ENCODE data around the gene PTTG2.

Gene PTTG2

GRCh38 chr4:37990731-37991245 is 30.6 kb downstream of the PTTG2 start:
- TF ChIP-seq, protein P1, sequence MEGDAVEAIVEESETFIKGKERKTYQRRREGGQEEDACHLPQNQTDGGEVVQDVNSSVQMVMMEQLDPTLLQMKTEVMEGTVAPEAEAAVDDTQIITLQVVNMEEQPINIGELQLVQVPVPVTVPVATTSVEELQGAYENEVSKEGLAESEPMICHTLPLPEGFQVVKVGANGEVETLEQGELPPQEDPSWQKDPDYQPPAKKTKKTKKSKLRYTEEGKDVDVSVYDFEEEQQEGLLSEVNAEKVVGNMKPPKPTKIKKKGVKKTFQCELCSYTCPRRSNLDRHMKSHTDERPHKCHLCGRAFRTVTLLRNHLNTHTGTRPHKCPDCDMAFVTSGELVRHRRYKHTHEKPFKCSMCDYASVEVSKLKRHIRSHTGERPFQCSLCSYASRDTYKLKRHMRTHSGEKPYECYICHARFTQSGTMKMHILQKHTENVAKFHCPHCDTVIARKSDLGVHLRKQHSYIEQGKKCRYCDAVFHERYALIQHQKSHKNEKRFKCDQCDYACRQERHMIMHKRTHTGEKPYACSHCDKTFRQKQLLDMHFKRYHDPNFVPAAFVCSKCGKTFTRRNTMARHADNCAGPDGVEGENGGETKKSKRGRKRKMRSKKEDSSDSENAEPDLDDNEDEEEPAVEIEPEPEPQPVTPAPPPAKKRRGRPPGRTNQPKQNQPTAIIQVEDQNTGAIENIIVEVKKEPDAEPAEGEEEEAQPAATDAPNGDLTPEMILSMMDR (IDR thresholded peaks at IDR 0.05; ENCODE audit: control extremely low read depth, extremely low read depth, low read depth, missing control alignments): no peak
- ChIA-PET POLR2A (interaction anchor here (0.6 kb wide), 1 partner anchor 25 kb away, joined by 5 read pairs; no protein-coding TSS in a partner anchor), CTCF (interaction anchor here (0.9 kb wide), 1 partner anchor 46 kb away, joined by 3 read pairs; no protein-coding TSS in a partner anchor)
- no peak for DNase-seq (ENCODE audit: extremely low spot score)

- POLR2A ChIA-PET: no interaction called here
- DNase-seq (ENCODE audit: extremely low spot score): no peak
- CTCF ChIA-PET: no interaction called here
- TF ChIP-seq, protein P1 (IDR thresholded peaks at IDR 0.05; ENCODE audit: control extremely low read depth, extremely low read depth, low read depth, missing control alignments): no peak
These were observed 31.6 kb downstream of the PTTG2 start for GRCh38 chr4:37991623-37992410.

- ChIA-PET CTCF (interaction anchor here (1.6 kb wide), 1 partner anchor 15 kb away, joined by 6 read pairs; no protein-coding TSS in a partner anchor), POLR2A (no interaction called here)
- TF ChIP-seq, protein P1 (IDR thresholded peaks at IDR 0.05; ENCODE audit: control extremely low read depth, extremely low read depth, low read depth, missing control alignments): no peak
- DNase-seq (ENCODE audit: extremely low spot score): no peak
These were observed 33.6 kb downstream of the PTTG2 start for GRCh38 chr4:37993806-37994205.

DNA sequence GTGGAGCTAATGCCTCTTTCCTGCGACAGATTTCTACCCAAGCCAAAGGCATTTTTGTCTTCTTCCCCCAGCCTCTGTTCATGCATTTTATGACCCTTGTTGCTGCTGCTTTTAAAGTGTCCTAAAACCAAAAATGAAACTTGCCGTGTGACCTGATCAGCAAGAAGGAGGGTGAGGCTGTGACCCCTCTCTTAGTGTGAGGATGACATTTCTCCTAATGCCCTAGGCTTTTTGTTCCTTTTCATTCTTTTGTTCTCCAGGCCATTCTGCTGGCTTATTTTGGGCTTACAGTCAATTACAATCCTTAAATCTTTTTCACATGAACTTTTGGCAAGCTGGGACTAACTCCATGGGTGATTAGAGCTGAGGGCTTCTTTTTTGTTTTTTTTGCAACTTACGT is 34.4 kb downstream of the PTTG2 start:
- POLR2A ChIA-PET: no interaction called here
- CTCF ChIA-PET: no interaction called here
- TF ChIP-seq, protein P1 (IDR thresholded peaks at IDR 0.05; ENCODE audit: control extremely low read depth, extremely low read depth, low read depth, missing control alignments): no peak
- peak; percentile 52 for DNase-seq (ENCODE audit: extremely low spot score)

DNA sequence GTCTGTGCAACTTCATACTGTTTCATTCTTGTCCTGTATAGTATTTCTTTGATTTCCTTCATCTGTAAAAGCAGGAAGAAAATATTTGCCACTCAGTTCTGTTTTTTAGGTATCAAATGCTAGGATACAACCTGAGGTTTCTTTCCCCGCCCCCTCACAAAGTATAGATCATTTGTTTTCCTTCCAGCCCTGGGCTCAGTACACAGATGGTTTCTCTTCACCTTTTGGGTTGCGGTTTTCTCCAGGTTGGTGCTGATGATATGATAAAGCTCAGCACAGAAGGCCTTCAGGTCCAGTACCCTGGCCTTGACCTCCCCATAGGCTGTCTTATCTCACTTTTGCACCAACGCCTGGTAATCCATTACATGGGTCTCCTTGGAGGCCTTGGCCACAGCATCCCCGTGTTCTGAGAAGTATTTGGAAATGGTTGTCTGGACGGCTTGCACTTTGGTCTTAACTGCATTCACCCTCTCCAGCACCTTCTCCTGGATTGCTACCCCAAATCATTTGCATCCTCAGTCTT is 35.2 kb downstream of the PTTG2 start:
- DNase-seq (ENCODE audit: extremely low spot score): no peak
- TF ChIP-seq, protein P1 (IDR thresholded peaks at IDR 0.05; ENCODE audit: control extremely low read depth, extremely low read depth, low read depth, missing control alignments): no peak
- ChIA-PET CTCF (no interaction called here), POLR2A (no interaction called here)

- CTCF ChIA-PET: no interaction called here
- TF ChIP-seq, protein P1 (IDR thresholded peaks at IDR 0.05; ENCODE audit: control extremely low read depth, extremely low read depth, low read depth, missing control alignments): no peak
- no peak for DNase-seq (ENCODE audit: extremely low spot score)
- POLR2A ChIA-PET: no interaction called here
These were observed 36.0 kb downstream of the PTTG2 start for GRCh38 chr4:37995981-37996775.
